GM12892 (cell line): ENCODE results near the gene SPATA6L.

ENCODE experiments used
- POLR2AphosphoS5 ChIP-seq: IDR thresholded peaks from 2 replicates; pipeline ENCODE4 v1.6.1; 2011; ENCODE audit warnings: low read depth, low read length, control low read depth
- TAF1 ChIP-seq: IDR thresholded peaks from 2 replicates; pipeline ENCODE4 v1.6.1; 2011; ENCODE audit warnings: low read depth, mild to moderate bottlenecking, control low read depth, low read length, borderline replicate concordance

- TF ChIP-seq TAF1 (no peak), POLR2AphosphoS5 (no peak)
Observed at GRCh38 chr9:4670591-4670990, 4.3 kb upstream of the SPATA6L start.
